ENCODE measurements around the gene TMEM222. TPM values are rescaled to one million over a fixed set of nuclear protein-coding genes. Genes with fewer than 3 reads are reported as not detected.

TMEM222 gene
- total RNA-seq, 1 donor from 2014 or later = 7.4 TPM

DNA sequence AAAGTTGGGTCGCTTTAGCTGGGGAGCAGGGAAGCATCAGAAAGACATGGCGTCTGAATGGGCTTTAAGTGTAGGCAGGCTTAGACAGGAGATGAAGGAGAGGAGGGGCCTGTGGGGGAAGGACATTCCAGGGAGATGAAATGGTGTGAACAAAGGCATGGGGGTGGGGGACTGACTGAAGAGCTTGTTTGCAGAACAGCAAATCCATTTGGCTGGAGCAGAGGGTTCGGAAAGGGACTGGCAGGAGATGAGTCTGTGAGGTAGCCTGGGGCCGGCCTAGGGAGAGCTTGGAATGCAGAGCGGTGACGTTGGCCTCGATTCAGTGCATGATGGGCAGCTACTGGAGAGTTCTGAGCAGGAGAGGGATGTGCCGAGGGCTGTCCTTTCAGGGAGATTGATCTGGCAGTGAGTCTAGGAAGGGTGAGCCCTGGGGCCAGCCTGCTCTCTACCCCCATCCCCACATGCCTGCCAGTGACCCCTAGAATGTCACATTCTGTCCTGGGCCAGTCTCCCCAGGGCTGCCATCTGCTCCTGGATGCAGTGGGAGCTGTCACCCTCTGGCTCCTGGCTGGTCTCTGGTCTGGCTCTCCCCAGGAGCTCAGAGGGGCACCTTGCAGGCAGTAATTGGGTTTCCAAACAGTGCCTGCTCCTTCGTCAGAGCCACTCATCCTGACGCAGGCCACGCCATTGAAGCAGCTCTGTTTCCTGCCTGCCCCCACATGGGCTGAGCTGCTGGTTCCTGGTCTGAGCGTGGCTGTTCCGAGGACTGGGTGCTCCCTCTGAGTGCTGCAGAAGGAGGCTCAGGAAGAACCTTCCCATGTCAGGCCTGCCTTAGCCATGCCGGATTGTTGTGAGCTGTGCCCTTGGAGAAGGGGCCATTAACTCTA, 22.3 kb upstream of the TMEM222 start:
- H3K4me2 ChIP-seq = peak overlapping the region; percentile 25

GRCh38 chr1:27300341-27301051, 21.5 kb upstream of the TMEM222 start:
- Histone ChIP-seq H3K4me3 (no peak overlapping the region), H3K36me3 (no peaks in the 10 kb centered on the region), H3K9ac (no peak overlapping the region), H3K4me2 (no peak overlapping the region), H2AFZ (replicated peaks) (no peak overlapping the region), H3K27ac (no peak overlapping the region), H3K4me1 (peaks cover 26% of the 10 kb centered on the region), H3K9me3 (ENCODE audit: low read depth) (no peaks in the 10 kb centered on the region), H3K79me2 (ENCODE audit: low read depth) (no peaks in the 10 kb centered on the region), H3K27me3 (no peaks in the 10 kb centered on the region), H3F3A (ENCODE audit: low read depth) (peaks cover 29% of the 10 kb centered on the region), H4K20me1 (ENCODE audit: low read depth) (no peaks in the 10 kb centered on the region)
- DNase-seq (ENCODE audit: low spot score) = peak; percentile 85
- Mint-ChIP-seq H3K27me3 (ENCODE audit: insufficient read depth, low read depth) (peaks cover 4% of the 10 kb centered on the region), H3K27ac (peak overlapping the region; percentile 89), H3K36me3 (peaks cover 19% of the 10 kb centered on the region), H3K4me1 (peaks cover 28% of the 10 kb centered on the region), H3K4me3 (no peak overlapping the region), H3K9me3 (no peaks in the 10 kb centered on the region)
- TF ChIP-seq CTCF (IDR thresholded peaks at IDR 0.05) (peak; percentile 91), EZH2 (IDR thresholded peaks at IDR 0.05) (no peak)

More for the DNA sequence above, 22.3 kb upstream of the TMEM222 start:
- peaks cover 23% of the 10 kb centered on the region for H3F3A ChIP-seq (ENCODE audit: low read depth)
- no peak overlapping the region for H3K9ac ChIP-seq
- H3K27me3 ChIP-seq = no peaks in the 10 kb centered on the region
- peaks cover 19% of the 10 kb centered on the region for H3K36me3 Mint-ChIP-seq
- H3K36me3 ChIP-seq = no peaks in the 10 kb centered on the region
- H3K9me3 Mint-ChIP-seq = no peaks in the 10 kb centered on the region
- peak overlapping the region; percentile 92 for H3K27ac Mint-ChIP-seq
- H3K4me3 Mint-ChIP-seq = peak overlapping the region; percentile 57
- no peaks in the 10 kb centered on the region for H4K20me1 ChIP-seq (ENCODE audit: low read depth)
- TF ChIP-seq CTCF (IDR thresholded peaks at IDR 0.05) = no peak
- no peak for TF ChIP-seq EZH2 (IDR thresholded peaks at IDR 0.05)
- TF ChIP-seq EZH2phosphoT487 (IDR thresholded peaks at IDR 0.05) = no peak
- no peak overlapping the region for H3K4me3 ChIP-seq
- peaks cover 4% of the 10 kb centered on the region for H3K27me3 Mint-ChIP-seq (ENCODE audit: insufficient read depth, low read depth)
- H3K27ac ChIP-seq = peak overlapping the region; percentile 47
- H2AFZ ChIP-seq (replicated peaks) = no peak overlapping the region
- H3K9me3 ChIP-seq (ENCODE audit: low read depth) = no peaks in the 10 kb centered on the region
- H3K4me1 ChIP-seq = peaks cover 26% of the 10 kb centered on the region
- H3K79me2 ChIP-seq (ENCODE audit: low read depth) = no peaks in the 10 kb centered on the region
- peak; percentile 78 for DNase-seq (ENCODE audit: low spot score)
- H3K4me1 Mint-ChIP-seq = peaks cover 26% of the 10 kb centered on the region

DNA sequence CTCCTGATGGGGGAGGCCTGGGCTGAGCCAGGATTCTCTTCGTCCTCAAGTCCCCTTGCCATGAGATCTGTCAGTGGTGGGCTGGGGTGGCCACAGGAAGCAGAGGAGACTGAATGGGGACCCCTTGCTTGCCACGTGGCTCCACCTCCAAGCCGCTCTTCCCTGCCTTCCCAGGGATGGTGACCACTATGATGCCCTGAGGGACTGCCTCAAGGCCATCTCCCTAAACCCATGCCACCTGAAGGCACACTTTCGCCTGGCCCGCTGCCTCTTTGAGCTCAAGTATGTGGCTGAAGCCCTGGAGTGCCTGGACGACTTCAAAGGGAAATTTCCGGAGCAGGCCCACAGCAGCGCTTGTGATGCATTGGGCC, 20.9 kb upstream of the TMEM222 start:
- DNase-seq (ENCODE audit: low spot score) = no peak
- H3K9me3 ChIP-seq (ENCODE audit: low read depth) = no peaks in the 10 kb centered on the region
- H3K4me2 ChIP-seq = no peak overlapping the region
- Mint-ChIP-seq H3K9me3 (no peaks in the 10 kb centered on the region), H3K36me3 (peaks cover 19% of the 10 kb centered on the region), H3K4me3 (no peak overlapping the region), H3K4me1 (peaks cover 33% of the 10 kb centered on the region), H3K27ac (peak overlapping the region; percentile 89), H3K27me3 (ENCODE audit: insufficient read depth, low read depth) (peaks cover 4% of the 10 kb centered on the region)
- no peak overlapping the region for H3K27ac ChIP-seq
- H3K27me3 ChIP-seq = no peaks in the 10 kb centered on the region
- H3K9ac ChIP-seq = no peak overlapping the region
- H3K4me3 ChIP-seq = no peak overlapping the region
- no peaks in the 10 kb centered on the region for H4K20me1 ChIP-seq (ENCODE audit: low read depth)
- peaks cover 30% of the 10 kb centered on the region for H3K4me1 ChIP-seq
- TF ChIP-seq EZH2 (IDR thresholded peaks at IDR 0.05) (no peak), EZH2phosphoT487 (IDR thresholded peaks at IDR 0.05) (no peak), CTCF (IDR thresholded peaks at IDR 0.05) (no peak)
- no peaks in the 10 kb centered on the region for H3K79me2 ChIP-seq (ENCODE audit: low read depth)
- no peaks in the 10 kb centered on the region for H3K36me3 ChIP-seq
- no peak overlapping the region for H2AFZ ChIP-seq (replicated peaks)
- peaks cover 34% of the 10 kb centered on the region for H3F3A ChIP-seq (ENCODE audit: low read depth)
